ENCODE results near the gene COMTD1. TPM values are rescaled to one million over a fixed set of nuclear protein-coding genes. Genes with fewer than 3 reads are reported as not detected.

Gene COMTD1
- total and polyA plus RNA-seq, 4 donors: 4.6 to 64.1 (median 29.4) TPM

GRCh38 chr10:75240329-75241076 is 4.7 kb upstream of the COMTD1 start:
- H3K4me3 ChIP-seq: no peak overlapping the region
- no peak for DNase-seq
- H3K27me3 ChIP-seq (ENCODE audit: control insufficient read depth in 3 of 3, insufficient read depth in 3 of 3, low read length in 2 of 3): no peaks in the 10 kb centered on the region
- TF ChIP-seq CTCF (IDR thresholded peaks at IDR 0.05; ENCODE audit: control extremely low read depth, extremely low read depth): no peak
- WGBS, 2 donors: 95% methylated on average over 12 of the region's 12 CpGs
- no peak for ATAC-seq (ENCODE audit: insufficient read depth, low FRiP score)
- H3K9me3 ChIP-seq (ENCODE audit: control insufficient read depth in 4 of 4, insufficient read depth in 3 of 4, low read length in 3 of 4): no peaks in the 10 kb centered on the region
- peaks cover 0 to 6% (median under 1%) of the 10 kb centered on the region in 5 donors for H3K4me1 ChIP-seq (ENCODE audit: control insufficient read depth in 5 of 5, insufficient read depth in 5 of 5, low read length in 5 of 5)
- H3K27ac ChIP-seq (ENCODE audit: low read depth in 1 of 2, low read length in 1 of 2): no peak overlapping the region
- H3K9ac ChIP-seq (ENCODE audit: insufficient read depth in 1 of 2, low read length in 2 of 2): no peak overlapping the region
- H3K36me3 ChIP-seq (ENCODE audit: control insufficient read depth in 4 of 4, insufficient read depth in 4 of 4, low read length in 4 of 4): no peaks in the 10 kb centered on the region

GRCh38 chr10:75239096-75239790 is 3.5 kb upstream of the COMTD1 start:
- H3K36me3 ChIP-seq (ENCODE audit: control insufficient read depth in 4 of 4, insufficient read depth in 4 of 4, low read length in 4 of 4): no peaks in the 10 kb centered on the region
- H3K27ac ChIP-seq (ENCODE audit: low read depth in 1 of 2, low read length in 1 of 2): no peak overlapping the region
- no peak overlapping the region for H3K4me3 ChIP-seq
- ATAC-seq (ENCODE audit: insufficient read depth, low FRiP score) (no peak), DNase-seq (no peak)
- H3K4me1 ChIP-seq (ENCODE audit: control insufficient read depth in 5 of 5, insufficient read depth in 5 of 5, low read length in 5 of 5): peaks cover 0 to 13% (median 0%) of the 10 kb centered on the region in 5 donors
- no peaks in the 10 kb centered on the region for H3K27me3 ChIP-seq (ENCODE audit: control insufficient read depth in 3 of 3, insufficient read depth in 3 of 3, low read length in 2 of 3)
- H3K9ac ChIP-seq (ENCODE audit: insufficient read depth in 1 of 2, low read length in 2 of 2): no peak overlapping the region
- WGBS, 2 donors: 95% methylated on average over 11 of the region's 11 CpGs
- H3K9me3 ChIP-seq (ENCODE audit: control insufficient read depth in 4 of 4, insufficient read depth in 3 of 4, low read length in 3 of 4): no peaks in the 10 kb centered on the region
- TF ChIP-seq CTCF (IDR thresholded peaks at IDR 0.05; ENCODE audit: control extremely low read depth, extremely low read depth): no peak

- no peak overlapping the region for H3K4me3 ChIP-seq
- H3K27ac ChIP-seq (ENCODE audit: low read depth in 1 of 2, low read length in 1 of 2): no peak overlapping the region
- ATAC-seq (ENCODE audit: insufficient read depth, low FRiP score) (no peak), DNase-seq (no peak)
- 95 to 96% methylated on average over 37 of the region's 37 CpGs for WGBS, 2 donors
- TF ChIP-seq CTCF (IDR thresholded peaks at IDR 0.05; ENCODE audit: control extremely low read depth, extremely low read depth): no peak
- no peaks in the 10 kb centered on the region for H3K27me3 ChIP-seq (ENCODE audit: control insufficient read depth in 3 of 3, insufficient read depth in 3 of 3, low read length in 2 of 3)
- peaks cover 0 to 13% (median 0%) of the 10 kb centered on the region in 5 donors for H3K4me1 ChIP-seq (ENCODE audit: control insufficient read depth in 5 of 5, insufficient read depth in 5 of 5, low read length in 5 of 5)
- H3K9ac ChIP-seq (ENCODE audit: insufficient read depth in 1 of 2, low read length in 2 of 2): no peak overlapping the region
- no peaks in the 10 kb centered on the region for H3K9me3 ChIP-seq (ENCODE audit: control insufficient read depth in 4 of 4, insufficient read depth in 3 of 4, low read length in 3 of 4)
- peaks cover 0 to 2% (median 0%) of the 10 kb centered on the region in 4 donors for H3K36me3 ChIP-seq (ENCODE audit: control insufficient read depth in 4 of 4, insufficient read depth in 4 of 4, low read length in 4 of 4)
Measured at GRCh38 chr10:75238182-75239095, 2.7 kb upstream of the COMTD1 start.
